ENCODE data around the gene SEMA5A.

DNA sequence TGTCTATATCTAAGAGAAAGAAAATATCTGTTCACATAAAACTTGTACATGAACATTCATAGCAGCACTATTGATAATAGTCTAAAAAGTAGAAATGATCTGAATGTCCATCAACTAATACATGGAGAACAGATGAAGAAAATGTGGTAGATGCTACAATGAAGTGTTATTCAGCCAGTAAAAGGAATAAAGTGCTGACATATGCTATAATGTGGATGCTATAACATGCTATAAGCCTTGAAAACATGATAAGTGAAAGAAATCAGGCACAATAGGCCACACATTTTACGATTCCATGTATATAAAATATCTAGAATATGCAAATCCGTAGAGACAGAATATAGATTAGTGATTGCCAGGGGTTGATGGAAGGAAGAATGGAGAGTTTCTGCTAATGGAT, 146.8 kb downstream of the SEMA5A start:
- no peak for TF ChIP-seq POLR2AphosphoS5 (IDR thresholded peaks at IDR 0.05; ENCODE audit: low read depth, low read length)
- TF ChIP-seq, protein P1, sequence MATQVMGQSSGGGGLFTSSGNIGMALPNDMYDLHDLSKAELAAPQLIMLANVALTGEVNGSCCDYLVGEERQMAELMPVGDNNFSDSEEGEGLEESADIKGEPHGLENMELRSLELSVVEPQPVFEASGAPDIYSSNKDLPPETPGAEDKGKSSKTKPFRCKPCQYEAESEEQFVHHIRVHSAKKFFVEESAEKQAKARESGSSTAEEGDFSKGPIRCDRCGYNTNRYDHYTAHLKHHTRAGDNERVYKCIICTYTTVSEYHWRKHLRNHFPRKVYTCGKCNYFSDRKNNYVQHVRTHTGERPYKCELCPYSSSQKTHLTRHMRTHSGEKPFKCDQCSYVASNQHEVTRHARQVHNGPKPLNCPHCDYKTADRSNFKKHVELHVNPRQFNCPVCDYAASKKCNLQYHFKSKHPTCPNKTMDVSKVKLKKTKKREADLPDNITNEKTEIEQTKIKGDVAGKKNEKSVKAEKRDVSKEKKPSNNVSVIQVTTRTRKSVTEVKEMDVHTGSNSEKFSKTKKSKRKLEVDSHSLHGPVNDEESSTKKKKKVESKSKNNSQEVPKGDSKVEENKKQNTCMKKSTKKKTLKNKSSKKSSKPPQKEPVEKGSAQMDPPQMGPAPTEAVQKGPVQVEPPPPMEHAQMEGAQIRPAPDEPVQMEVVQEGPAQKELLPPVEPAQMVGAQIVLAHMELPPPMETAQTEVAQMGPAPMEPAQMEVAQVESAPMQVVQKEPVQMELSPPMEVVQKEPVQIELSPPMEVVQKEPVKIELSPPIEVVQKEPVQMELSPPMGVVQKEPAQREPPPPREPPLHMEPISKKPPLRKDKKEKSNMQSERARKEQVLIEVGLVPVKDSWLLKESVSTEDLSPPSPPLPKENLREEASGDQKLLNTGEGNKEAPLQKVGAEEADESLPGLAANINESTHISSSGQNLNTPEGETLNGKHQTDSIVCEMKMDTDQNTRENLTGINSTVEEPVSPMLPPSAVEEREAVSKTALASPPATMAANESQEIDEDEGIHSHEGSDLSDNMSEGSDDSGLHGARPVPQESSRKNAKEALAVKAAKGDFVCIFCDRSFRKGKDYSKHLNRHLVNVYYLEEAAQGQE (IDR thresholded peaks at IDR 0.05; ENCODE audit: insufficient read depth in 1 of 2, low read depth in 2 of 2, low read length in 1 of 2) = no peak
